ENCODE data around the gene LOX. TPM values are rescaled to one million over a fixed set of nuclear protein-coding genes. Genes with fewer than 3 reads are reported as not detected.

LOX gene, protein sequence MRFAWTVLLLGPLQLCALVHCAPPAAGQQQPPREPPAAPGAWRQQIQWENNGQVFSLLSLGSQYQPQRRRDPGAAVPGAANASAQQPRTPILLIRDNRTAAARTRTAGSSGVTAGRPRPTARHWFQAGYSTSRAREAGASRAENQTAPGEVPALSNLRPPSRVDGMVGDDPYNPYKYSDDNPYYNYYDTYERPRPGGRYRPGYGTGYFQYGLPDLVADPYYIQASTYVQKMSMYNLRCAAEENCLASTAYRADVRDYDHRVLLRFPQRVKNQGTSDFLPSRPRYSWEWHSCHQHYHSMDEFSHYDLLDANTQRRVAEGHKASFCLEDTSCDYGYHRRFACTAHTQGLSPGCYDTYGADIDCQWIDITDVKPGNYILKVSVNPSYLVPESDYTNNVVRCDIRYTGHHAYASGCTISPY
- 17.2 TPM for total RNA-seq

DNA sequence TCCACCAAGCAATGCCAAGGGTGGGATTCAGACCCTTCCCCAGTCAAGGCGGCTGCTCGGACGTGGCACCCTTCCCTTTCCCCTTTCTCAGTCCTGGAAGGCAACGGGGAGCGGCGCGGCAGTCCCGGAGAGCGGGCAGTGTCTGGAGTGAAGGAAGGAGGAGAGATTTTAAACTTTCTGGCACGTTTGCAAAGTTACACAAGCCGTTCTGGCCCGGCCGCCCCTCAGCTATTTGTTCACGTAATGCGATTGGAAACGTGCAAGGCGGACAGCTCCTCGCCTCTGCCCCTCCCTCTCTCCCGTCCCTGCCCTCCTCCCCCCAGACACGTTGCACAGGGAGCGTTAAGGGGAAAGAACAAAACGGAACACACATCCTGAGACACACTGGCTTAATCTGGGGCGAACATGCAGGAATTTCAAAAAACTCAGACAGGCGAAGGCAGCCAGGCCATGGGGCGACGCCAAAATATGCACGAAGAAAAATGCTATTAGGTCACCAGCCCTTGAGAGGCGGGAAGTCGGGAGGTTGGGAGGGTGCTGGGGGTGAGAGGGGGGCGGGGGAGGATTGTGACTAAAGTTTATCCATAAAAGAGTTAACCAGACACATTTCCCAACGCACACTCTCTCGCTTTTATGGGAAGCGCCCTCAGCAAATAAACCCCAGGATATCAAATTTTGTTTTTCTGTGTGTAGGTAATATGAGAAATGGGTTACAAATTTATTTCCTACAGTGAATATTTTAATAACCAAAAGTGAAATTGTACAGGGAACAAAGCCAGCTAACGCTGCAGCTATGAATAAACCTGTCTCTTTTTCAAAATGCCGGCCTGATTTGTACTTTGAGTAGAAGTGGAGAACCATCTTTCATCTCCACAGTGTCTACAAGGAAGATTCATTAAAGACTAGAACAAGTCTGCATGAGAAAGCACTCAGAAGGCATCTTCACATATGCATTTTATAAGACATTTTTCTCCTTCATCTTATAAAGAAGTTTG is at the start of gene LOX:
Gene LOX (minus strand): TSS at position 144 of the 995 bp plus-strand sequence. CDS start 274 bp downstream, outside the sequence.

Other genes starting within 250 kb of the LOX start
- gene FTMT, start 226.4 kb downstream of the LOX start, total RNA-seq, result not detected
- gene SRFBP1, start 116.3 kb downstream of the LOX start, total RNA-seq, result 13.4 TPM
- gene ZNF474, start 51.3 kb upstream of the LOX start, total RNA-seq, result 0.18 TPM
- gene SNCAIP, start 234.0 kb upstream of the LOX start, total RNA-seq, result 34.0 TPM